CD4-positive, alpha-beta T cell (primary cell): ENCODE measurements around the gene MAN1B1. TPM values are rescaled to one million over a fixed set of nuclear protein-coding genes. Genes with fewer than 3 reads are reported as not detected.

Source experiments
- ATAC-seq: fragments of 200-7000 bp; cut with Tn5 transposase; one replicate; pipeline ENCODE4 v1.10.0; 2022; ENCODE audit warnings: mild to moderate bottlenecking; ENCODE audit not compliant: poor library complexity
- CTCF ChIA-PET: fragments of 350-600 bp; sonication (Branson Sonifier 250); formaldehyde crosslinking; loops from one replicate; lab custom pipeline; 2021; ENCODE audit warnings: antibody characterized with exemption, inconsistent platforms; lab: Charles Lee
- POLR2A ChIA-PET: fragments of 350-600 bp; sonication (Branson Sonifier 250); formaldehyde crosslinking; loops from one replicate; lab custom pipeline; 2021; ENCODE audit warnings: antibody characterized with exemption, inconsistent platforms; lab: Charles Lee
- DNase-seq, 14 experiments: peaks; one replicate each; pipeline ENCODE4 v3.0.0-alpha.2; 2013 to 2020; ENCODE audit warnings: mixed read lengths in 2 of 14
- H3K27ac ChIP-seq, 2 donors: one replicate each; pipeline versions ENCODE4 v1.5.1 to v1.7.0; 2013; ENCODE audit warnings: low read length in 2 of 2, low read depth in 1 of 2, mild to moderate bottlenecking in 1 of 2
- H3K27me3 ChIP-seq, 2 experiments: 1 replicate in 1 of 2; 2 replicates in 1 of 2; pipeline versions ENCODE4 v1.6.1 to v1.7.0; 2013; ENCODE audit warnings: low read length in 2 of 2, control low read depth in 1 of 2, mild to moderate bottlenecking in 1 of 2, moderate library complexity in 1 of 2; ENCODE audit not compliant: insufficient read depth in 2 of 2, control insufficient read depth in 1 of 2
- H3K36me3 ChIP-seq: one replicate; pipeline ENCODE4 v1.6.1; 2013; ENCODE audit warnings: low read length, control low read depth; ENCODE audit not compliant: insufficient read depth
- H3K4me1 ChIP-seq: one replicate; pipeline ENCODE4 v1.6.1; 2013; ENCODE audit warnings: low read length, control low read depth; ENCODE audit not compliant: insufficient read depth
- H3K4me3 ChIP-seq: one replicate; pipeline ENCODE4 v1.5.1; 2013; ENCODE audit warnings: mild to moderate bottlenecking, low read length, moderate library complexity
- H3K9me3 ChIP-seq, 2 experiments: 1 replicate in 1 of 2; 2 replicates in 1 of 2; pipeline versions ENCODE4 v1.6.1 to v1.7.0; 2013; ENCODE audit warnings: low read length in 2 of 2, mild to moderate bottlenecking in 2 of 2, control low read depth in 1 of 2, moderate library complexity in 1 of 2; ENCODE audit not compliant: control insufficient read depth in 1 of 2, insufficient read depth in 1 of 2
- H3K27ac Mint-ChIP-seq: one replicate; pipeline ENCODE4 v1.8.0; 2020; ENCODE audit warnings: mixed read lengths
- H3K27me3 Mint-ChIP-seq: one replicate; pipeline ENCODE4 v1.8.0; 2021; ENCODE audit warnings: mixed read lengths
- H3K36me3 Mint-ChIP-seq: one replicate; pipeline ENCODE4 v1.8.0; 2021; ENCODE audit warnings: low read depth, mixed read lengths
- H3K4me1 Mint-ChIP-seq: one replicate; pipeline ENCODE4 v1.8.0; 2021; ENCODE audit warnings: low read depth, mixed read lengths
- H3K4me3 Mint-ChIP-seq: one replicate; pipeline ENCODE4 v1.8.0; 2020; ENCODE audit warnings: mild to moderate bottlenecking, mixed read lengths
- H3K9me3 Mint-ChIP-seq: one replicate; pipeline ENCODE4 v1.8.0; 2020; ENCODE audit warnings: mixed read lengths
- intact Hi-C, 2 experiments: fragments of 100-400 bp; cut with DNase I in 1 of 2; cut with micrococcal nuclease in 1 of 2; formaldehyde crosslinking; loops; one replicate each; pipeline versions ENCODE4 v1.15.1 to v1.9.0; 2023 to 2025; cut with DNase I, micrococcal nuclease
- total RNA-seq, 174 experiments: library from RNA in 2 of 174; stranded (reverse) in 2 of 174; gene quantifications; one replicate each; pipeline ENCODE4 v1.2.3 and lab custom pipeline; 2021 to 2026
- TF ChIP-seq, protein P1 (sequence below): fragments of 200-600 bp; IDR thresholded peaks from one replicate; pipeline ENCODE4 v1.8.0; 2022; ENCODE audit warnings: antibody characterized with exemption, mild to moderate bottlenecking

Gene MAN1B1
- total RNA-seq, 2 experiments from 2014 or later = 60.9 to 66.9 TPM

DNA sequence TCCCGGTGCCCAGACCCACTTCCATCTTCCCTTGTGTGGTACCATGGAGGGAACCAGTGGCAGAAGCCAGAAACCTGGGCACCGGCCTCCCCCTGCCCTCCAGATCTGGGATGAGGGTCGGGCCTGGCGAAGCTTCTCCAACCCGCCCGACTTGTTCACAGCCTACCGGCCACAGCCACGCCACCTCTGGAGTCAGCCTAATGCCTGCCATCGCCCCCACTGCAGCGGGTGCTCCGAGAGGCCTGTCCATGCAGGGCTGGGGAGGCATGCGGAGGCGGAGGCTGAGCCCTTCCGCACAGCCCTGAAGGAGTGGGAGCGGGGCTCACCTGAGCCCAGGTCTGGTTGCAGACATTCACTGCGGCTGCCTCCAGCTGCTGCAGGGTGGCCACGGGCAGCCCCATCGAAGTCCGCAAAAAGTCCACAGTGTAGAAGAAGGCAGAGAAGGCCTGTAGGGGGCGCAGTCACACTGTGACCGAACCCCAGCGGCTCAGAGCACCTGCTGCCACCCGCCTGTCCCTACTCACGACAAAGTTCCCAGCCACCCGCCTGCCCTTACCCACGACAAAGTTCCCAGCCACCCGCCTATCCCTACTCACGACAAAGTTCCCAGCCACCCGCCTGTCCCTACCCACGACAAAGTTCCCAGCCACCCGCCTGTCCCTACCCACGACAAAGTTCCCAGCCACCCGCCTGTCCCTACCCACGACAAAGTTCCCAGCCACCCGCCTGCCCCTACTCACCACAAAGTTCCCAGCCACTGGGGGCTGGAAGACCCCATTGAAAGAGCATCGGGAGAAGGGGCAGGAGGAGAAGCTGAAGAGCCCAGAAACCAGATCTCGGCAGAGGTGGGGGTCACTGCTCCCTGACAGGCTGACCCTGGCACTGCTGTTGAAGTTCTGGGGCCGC is 37.0 kb upstream of the MAN1B1 start:
- intact Hi-C loops = loop anchor here in 1 of 2 experiments (5.0 kb wide), 1 partner anchor 178 kb away; the partner anchor contains the start of genes CYSRT1 and RNF224
- Mint-ChIP-seq H3K27ac (no peak overlapping the region), H3K4me1 (no peaks in the 10 kb centered on the region), H3K36me3 (no peaks in the 10 kb centered on the region), H3K9me3 (no peaks in the 10 kb centered on the region), H3K4me3 (peak overlapping the region; percentile 45), H3K27me3 (peaks cover 53% of the 10 kb centered on the region)
- ChIA-PET POLR2A (no interaction called here), CTCF (interaction anchor here (1.1 to 1.2 kb wide), 2 partner anchors 14 to 15 kb away, joined by 3 to 4 read pairs; no protein-coding TSS in a partner anchor)
- no peaks in the 10 kb centered on the region for H3K36me3 ChIP-seq
- no peak overlapping the region for H3K4me3 ChIP-seq
- H3K4me1 ChIP-seq = peaks cover 47% of the 10 kb centered on the region
- peaks cover 71 to 75% of the 10 kb centered on the region in 2 experiments for H3K27me3 ChIP-seq
- H3K9me3 ChIP-seq = peaks cover 0 to 52% of the 10 kb centered on the region in 2 experiments
- H3K27ac ChIP-seq = no peak overlapping the region
- ATAC-seq (peak; percentile 40), DNase-seq (peak in 11 of 14 experiments; percentile 26 to 78 (median 50))
- TF ChIP-seq, protein P1, sequence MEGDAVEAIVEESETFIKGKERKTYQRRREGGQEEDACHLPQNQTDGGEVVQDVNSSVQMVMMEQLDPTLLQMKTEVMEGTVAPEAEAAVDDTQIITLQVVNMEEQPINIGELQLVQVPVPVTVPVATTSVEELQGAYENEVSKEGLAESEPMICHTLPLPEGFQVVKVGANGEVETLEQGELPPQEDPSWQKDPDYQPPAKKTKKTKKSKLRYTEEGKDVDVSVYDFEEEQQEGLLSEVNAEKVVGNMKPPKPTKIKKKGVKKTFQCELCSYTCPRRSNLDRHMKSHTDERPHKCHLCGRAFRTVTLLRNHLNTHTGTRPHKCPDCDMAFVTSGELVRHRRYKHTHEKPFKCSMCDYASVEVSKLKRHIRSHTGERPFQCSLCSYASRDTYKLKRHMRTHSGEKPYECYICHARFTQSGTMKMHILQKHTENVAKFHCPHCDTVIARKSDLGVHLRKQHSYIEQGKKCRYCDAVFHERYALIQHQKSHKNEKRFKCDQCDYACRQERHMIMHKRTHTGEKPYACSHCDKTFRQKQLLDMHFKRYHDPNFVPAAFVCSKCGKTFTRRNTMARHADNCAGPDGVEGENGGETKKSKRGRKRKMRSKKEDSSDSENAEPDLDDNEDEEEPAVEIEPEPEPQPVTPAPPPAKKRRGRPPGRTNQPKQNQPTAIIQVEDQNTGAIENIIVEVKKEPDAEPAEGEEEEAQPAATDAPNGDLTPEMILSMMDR = peak; percentile 24

DNA sequence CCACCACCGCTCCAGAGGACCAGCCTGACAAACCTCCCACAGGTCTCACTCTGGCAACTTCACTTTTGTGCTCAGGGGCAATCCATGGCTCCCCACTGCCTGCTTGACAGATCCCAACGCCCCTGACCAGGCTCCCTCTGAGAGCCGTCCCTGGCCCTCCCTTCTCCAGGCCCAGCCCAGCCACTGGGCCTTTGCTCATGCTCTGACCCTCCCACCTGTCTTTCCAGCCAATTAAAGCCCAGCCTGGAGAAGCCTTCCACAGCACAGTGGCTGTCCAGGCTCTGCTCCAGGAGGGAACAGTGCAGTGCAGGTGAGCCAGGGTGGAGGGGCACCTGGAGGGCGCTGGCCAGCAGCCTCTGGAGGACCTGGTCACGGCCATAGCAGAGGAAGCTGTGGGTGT is 36.2 kb upstream of the MAN1B1 start:
- intact Hi-C loops = no loop called here

DNA sequence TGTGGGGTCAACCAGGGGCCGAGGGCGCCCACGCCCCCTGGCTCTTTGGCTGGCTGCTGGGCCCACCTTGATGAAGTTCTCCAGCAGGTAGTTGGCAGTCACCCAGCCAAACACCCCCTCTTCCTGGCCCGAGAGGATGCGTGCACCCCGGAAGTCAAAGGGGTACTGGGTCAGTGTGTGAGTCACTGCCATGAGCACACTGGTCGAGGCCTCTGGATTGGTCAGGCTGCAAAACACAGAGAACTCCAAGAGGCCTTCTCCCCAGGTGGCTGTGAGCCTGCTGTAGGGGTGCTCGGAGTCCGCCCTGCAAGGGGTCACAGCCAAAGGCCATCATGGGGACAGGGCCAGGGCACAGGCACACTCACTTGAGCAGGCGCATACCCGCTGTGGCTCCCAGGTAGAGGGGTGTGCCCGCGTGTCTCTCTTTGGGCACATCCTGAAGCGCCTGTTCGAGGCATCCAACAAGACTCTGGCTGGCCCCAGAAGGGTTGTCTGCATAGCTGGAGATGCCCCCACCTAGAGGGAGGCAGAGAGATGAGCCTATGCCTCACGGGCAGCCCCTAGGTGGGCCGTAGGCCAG is 35.5 kb upstream of the MAN1B1 start:
- H3K4me3 ChIP-seq = no peak overlapping the region
- POLR2A ChIA-PET = no interaction called here
- peaks cover 0 to 51% of the 10 kb centered on the region in 2 experiments for H3K9me3 ChIP-seq
- Mint-ChIP-seq H3K9me3 (no peaks in the 10 kb centered on the region), H3K27ac (no peak overlapping the region), H3K36me3 (no peaks in the 10 kb centered on the region), H3K4me3 (no peak overlapping the region), H3K27me3 (peaks cover 47% of the 10 kb centered on the region), H3K4me1 (no peaks in the 10 kb centered on the region)
- intact Hi-C loops = no loop called here
- H3K36me3 ChIP-seq = no peaks in the 10 kb centered on the region
- CTCF ChIA-PET = no interaction called here
- ATAC-seq (no peak), DNase-seq (no peak)
- H3K27ac ChIP-seq = no peak overlapping the region
- TF ChIP-seq, protein P1 = no peak
- peaks cover 67% of the 10 kb centered on the region in 2 experiments for H3K27me3 ChIP-seq
- H3K4me1 ChIP-seq = peaks cover 36% of the 10 kb centered on the region

More for the DNA sequence above, 36.2 kb upstream of the MAN1B1 start:
- POLR2A ChIA-PET = no interaction called here
- ATAC-seq = no peak
- H3K27ac Mint-ChIP-seq = no peak overlapping the region
- Histone ChIP-seq H3K9me3 (peaks cover 0 to 52% of the 10 kb centered on the region in 2 experiments), H3K36me3 (no peaks in the 10 kb centered on the region), H3K27ac (no peak overlapping the region), H3K27me3 (peaks cover 67 to 69% of the 10 kb centered on the region in 2 experiments), H3K4me3 (no peak overlapping the region), H3K4me1 (peaks cover 39% of the 10 kb centered on the region)
- peaks cover 47% of the 10 kb centered on the region for H3K27me3 Mint-ChIP-seq
- no peak for DNase-seq
- H3K4me3 Mint-ChIP-seq = no peak overlapping the region
- H3K36me3 Mint-ChIP-seq = no peaks in the 10 kb centered on the region
- TF ChIP-seq, protein P1 = no peak
- CTCF ChIA-PET = no interaction called here
- H3K4me1 Mint-ChIP-seq = no peaks in the 10 kb centered on the region
- no peaks in the 10 kb centered on the region for H3K9me3 Mint-ChIP-seq
